Stimulated activated naive CD4-positive, alpha-beta T cell (primary cell): ENCODE data around the gene RANBP9.

Experiments
- DNase-seq, 6 experiments: peaks; one replicate each; lab custom pipeline; 2025; lab: John Stamatoyannopoulos, UW

Gene RANBP9

GRCh38 chr6:13678255-13678983 is 33.2 kb downstream of the RANBP9 start:
- no peak for DNase-seq

- no peak for DNase-seq
These were observed 33.8 kb downstream of the RANBP9 start for GRCh38 chr6:13677878-13678254.

- DNase-seq: no peak
These were observed 35.0 kb downstream of the RANBP9 start for GRCh38 chr6:13676551-13677156.

GRCh38 chr6:13674533-13675190 is 37.0 kb downstream of the RANBP9 start:
- DNase-seq: no peak

GRCh38 chr6:13673825-13674444 is 37.7 kb downstream of the RANBP9 start:
- DNase-seq: no peak

- DNase-seq: no peak
These were observed 38.3 kb downstream of the RANBP9 start for GRCh38 chr6:13673368-13673767.

GRCh38 chr6:13672904-13673303 is 38.7 kb downstream of the RANBP9 start:
- DNase-seq: no peak

GRCh38 chr6:13671548-13672127 is 40.0 kb downstream of the RANBP9 start:
- no peak for DNase-seq

GRCh38 chr6:13669476-13669875 is 42.2 kb downstream of the RANBP9 start:
- DNase-seq: no peak

GRCh38 chr6:13668291-13668928 is 43.2 kb downstream of the RANBP9 start:
- DNase-seq: no peak

GRCh38 chr6:13667655-13668054 is 44.0 kb downstream of the RANBP9 start:
- no peak for DNase-seq

- no peak for DNase-seq
These were observed 45.2 kb downstream of the RANBP9 start for GRCh38 chr6:13666194-13667105.

GRCh38 chr6:13664703-13665352 is 46.8 kb downstream of the RANBP9 start:
- no peak for DNase-seq

- no peak for DNase-seq
These were observed 47.6 kb downstream of the RANBP9 start for GRCh38 chr6:13663986-13664385.

- no peak for DNase-seq
These were observed 48.8 kb downstream of the RANBP9 start for GRCh38 chr6:13662651-13663334.

GRCh38 chr6:13661647-13662046 is 50.0 kb downstream of the RANBP9 start:
- no peak for DNase-seq

GRCh38 chr6:13660893-13661292 is 50.7 kb downstream of the RANBP9 start:
- DNase-seq: no peak

- DNase-seq: no peak
These were observed 51.4 kb downstream of the RANBP9 start for GRCh38 chr6:13660273-13660672.

- DNase-seq: no peak
These were observed 55.9 kb downstream of the RANBP9 start for GRCh38 chr6:13655700-13656099.

GRCh38 chr6:13654496-13654895 is 57.1 kb downstream of the RANBP9 start:
- DNase-seq: no peak
